GM19463 (cell line): Measurements from ENCODE around the gene ABCC1.
"Not testable (repeated sequence)": the region's sequence is repeated elsewhere in the genome, so short reads cannot be mapped to it uniquely, and the experiment has no call there.

Experiments
- ATAC-seq: cut with Tn5 transposase; IDR thresholded peaks from one replicate; pipeline ENCODE4 v1.9.1; 2021; ENCODE audit warnings: mild to moderate bottlenecking, moderate library complexity; ENCODE audit not compliant: unreplicated experiment

The ABCC1 gene

DNA sequence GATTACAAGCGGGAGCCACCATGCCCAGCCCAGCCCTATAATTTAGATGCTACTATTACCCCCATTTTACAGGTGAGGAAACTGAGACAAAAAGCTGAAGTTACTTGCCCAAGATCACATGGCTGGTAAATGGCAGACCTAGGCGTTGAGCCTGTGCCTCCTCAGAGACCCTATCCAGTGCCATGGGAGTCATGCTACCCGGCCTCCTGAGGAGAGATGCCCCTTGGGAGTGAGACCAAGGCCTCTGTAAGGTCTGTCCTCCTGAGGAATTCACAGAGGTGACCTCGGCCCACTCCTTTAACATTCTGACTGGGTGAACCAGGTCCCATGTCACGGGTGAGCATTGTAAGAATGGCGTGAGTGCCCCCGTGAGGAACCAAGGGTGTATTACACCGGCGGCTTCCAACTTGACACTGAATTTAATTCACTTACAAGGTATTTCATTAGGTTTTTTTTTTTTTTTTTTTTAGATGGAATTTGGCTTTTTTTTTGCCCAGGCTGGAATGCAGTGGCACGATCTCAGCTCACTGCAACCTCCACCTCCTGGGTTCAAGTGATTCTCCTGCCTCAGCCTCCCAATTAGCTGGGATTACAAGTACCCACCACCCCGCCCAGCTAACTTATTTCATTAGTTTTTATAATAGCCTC, 178.2 kb downstream of the ABCC1 start:
- no peak for ATAC-seq

DNA sequence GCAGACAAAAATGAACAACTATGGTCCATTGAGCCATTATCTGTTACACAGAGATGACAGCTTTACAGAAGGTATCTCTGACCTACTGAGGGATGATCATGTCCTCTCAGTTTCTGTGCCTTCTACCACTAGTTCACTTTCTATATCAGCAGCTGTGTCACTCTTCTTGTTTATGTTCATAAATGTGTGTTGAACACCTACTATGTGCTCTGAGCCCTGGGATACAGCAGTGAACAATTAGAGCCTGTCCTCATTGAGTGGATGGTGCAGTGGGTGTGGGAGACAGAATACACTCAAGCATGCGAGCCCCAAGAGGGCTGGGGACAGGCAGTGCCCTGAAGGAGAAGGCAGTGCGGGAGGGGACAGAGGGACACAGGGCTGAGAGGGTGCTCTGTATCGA, 181.8 kb downstream of the ABCC1 start:
- ATAC-seq = no peak

DNA sequence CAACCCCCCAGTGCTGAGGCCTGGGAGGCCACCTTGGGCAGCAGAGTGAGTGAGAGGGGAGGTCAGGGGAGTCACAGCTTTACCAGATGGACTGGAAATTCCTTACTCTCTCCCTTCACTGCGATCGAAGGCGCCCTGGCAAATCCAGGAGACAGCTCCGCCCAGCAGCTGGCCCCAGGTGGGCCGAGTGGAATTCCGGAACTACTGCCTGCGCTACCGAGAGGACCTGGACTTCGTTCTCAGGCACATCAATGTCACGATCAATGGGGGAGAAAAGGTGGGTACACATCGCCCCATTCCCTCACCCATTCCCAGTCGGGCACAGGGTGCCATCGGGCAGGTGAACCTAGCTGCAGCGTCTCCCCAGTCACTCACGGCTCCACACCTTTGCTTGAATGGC, 182.2 kb downstream of the ABCC1 start:
- ATAC-seq = no peak

DNA sequence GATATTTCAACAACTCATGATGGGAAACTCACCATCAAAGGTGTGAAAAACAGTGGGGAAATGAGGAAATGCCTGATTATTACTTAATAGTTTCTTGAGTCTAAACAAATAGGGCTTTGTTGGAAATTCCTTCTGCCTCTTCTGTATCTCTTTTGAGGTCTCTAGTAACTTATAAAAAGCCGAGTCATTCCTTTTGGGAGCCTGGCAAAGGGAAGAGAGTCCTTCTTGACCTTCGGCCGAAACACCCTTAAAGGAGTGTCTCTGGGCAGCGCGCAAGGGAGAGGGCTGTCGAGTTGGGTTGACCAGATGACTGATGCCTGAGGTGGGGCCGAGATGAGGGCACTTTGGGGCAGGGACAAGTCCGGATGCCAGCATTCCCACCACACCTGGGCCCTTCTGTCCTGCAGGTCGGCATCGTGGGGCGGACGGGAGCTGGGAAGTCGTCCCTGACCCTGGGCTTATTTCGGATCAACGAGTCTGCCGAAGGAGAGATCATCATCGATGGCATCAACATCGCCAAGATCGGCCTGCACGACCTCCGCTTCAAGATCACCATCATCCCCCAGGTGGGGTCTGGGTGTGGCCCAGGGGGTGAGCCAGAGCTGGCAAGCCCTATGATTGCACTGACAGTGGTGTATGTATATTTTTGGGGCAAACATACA, 184.7 kb downstream of the ABCC1 start:
- no peak for ATAC-seq

DNA sequence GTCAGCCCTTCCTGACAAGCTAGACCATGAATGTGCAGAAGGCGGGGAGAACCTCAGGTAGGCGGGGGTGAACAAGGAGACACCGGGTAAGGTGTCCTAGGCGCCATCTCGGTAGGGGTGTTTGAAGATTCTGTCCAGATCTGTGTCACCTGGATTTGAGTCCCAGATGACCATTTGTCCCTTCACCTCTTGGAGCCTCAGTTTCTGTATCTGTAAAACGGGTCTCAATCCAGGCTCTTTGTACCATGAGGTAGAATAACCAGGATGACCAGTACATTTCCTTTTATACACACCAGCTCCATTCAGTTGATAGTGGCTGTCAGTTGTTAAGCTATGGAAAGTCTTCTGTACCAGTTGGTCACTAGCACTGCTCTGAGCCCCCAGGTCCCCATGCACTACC, 187.2 kb downstream of the ABCC1 start:
- ATAC-seq = no peak

DNA sequence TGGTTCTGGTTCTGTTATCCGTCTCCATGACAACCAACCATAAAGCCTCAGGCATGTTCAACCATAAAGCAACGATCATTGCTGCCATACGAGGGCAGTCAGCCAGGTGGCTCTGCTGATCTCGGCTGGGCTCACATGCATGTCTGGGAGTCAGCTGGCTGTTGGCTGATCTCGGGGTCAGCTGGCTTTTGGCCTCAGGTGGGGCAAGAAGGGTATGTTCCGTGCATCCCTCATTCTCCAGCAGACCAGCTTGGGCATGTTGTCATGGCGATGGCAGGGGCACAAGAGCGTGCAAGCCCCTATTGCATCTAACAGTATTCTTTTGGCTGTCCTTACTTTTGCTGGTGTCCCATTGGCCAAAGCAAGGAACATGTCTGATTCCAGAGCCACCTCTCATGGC, 187.7 kb downstream of the ABCC1 start:
- ATAC-seq = no peak

DNA sequence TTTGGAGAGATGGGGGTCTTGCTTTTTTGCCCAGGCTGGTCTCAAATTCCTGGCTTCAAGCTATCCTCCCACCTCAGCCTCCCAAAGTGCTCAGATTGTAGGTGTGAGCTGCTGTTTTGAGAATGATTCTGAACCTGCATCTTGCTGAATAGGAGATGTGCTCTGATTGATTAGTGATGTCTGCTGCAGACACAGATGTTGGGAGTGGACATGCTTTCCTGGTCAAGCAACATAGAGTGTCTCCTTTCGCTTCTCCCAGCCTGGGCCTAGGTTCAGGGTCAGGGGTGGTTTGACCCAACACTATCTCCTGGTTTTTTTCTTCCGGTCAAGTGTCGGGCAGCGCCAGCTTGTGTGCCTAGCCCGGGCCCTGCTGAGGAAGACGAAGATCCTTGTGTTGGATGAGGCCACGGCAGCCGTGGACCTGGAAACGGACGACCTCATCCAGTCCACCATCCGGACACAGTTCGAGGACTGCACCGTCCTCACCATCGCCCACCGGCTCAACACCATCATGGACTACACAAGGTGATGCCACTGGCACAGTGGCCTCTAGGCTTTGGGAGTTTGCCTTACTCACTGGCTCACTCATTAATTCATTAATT, 188.7 kb downstream of the ABCC1 start:
- no peak for ATAC-seq

DNA sequence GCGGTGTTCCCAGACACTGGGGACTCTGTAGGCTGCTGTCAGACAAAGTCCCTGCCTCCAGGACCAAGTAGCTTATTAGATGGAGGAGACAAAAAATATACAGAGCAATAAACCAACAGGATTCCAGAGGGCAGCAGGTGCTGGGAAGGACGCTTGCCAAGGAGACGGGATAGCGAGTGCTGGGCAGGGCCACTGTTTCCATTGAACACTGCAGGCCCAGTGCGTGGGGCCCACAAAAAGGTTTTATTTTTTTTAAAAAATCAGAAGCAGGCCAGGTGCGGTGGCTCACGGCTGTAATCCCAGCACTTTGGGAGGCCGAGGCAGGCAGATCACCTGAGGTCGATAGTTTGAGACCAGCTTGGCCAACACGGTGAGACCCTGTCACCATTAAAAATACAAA, 189.6 kb downstream of the ABCC1 start:
- no peak for ATAC-seq

DNA sequence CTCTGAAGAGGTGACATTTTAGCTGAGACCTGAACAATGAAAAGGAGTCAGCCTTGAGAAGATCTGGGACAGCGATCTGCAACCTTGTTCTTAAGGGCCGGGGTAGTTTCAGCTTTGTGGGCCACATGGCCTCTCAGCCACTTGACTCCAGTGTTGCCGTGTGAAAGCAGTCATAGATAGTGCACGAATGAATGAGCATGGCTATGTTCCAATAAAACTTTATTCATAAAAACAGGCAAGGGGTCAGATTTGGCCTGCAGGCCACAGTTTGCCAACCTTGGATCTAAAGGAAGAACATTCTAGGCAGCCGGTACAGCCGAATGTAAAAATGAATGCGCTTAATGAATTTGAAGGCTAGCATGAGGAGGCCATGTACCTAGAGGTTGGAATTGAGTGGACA, 190.4 kb downstream of the ABCC1 start:
- no peak for ATAC-seq

DNA sequence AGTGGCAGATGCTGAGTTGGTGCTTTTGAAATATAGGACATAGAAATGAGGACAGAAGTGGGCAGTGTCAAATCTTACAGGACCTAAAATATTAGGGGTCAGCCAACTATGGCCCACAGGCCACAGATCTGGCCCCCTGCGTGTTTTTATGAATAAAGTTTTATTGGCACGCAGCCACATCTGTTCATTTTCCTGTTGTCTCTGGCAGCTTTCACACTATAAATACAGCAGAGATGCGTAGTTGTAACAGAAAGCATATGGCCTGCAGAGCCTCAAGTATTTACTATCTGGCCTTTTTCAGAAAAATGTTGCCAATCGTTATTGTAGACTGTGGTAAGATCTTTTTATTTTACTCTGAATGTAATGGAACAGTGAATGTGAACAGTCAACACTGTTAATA, 191.1 kb downstream of the ABCC1 start:
- ATAC-seq = no peak

DNA sequence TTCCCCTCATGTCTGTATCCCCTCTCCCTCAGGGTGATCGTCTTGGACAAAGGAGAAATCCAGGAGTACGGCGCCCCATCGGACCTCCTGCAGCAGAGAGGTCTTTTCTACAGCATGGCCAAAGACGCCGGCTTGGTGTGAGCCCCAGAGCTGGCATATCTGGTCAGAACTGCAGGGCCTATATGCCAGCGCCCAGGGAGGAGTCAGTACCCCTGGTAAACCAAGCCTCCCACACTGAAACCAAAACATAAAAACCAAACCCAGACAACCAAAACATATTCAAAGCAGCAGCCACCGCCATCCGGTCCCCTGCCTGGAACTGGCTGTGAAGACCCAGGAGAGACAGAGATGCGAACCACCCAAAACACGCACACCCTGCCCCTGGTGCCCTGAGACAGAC, 191.7 kb downstream of the ABCC1 start:
- no peak for ATAC-seq

DNA sequence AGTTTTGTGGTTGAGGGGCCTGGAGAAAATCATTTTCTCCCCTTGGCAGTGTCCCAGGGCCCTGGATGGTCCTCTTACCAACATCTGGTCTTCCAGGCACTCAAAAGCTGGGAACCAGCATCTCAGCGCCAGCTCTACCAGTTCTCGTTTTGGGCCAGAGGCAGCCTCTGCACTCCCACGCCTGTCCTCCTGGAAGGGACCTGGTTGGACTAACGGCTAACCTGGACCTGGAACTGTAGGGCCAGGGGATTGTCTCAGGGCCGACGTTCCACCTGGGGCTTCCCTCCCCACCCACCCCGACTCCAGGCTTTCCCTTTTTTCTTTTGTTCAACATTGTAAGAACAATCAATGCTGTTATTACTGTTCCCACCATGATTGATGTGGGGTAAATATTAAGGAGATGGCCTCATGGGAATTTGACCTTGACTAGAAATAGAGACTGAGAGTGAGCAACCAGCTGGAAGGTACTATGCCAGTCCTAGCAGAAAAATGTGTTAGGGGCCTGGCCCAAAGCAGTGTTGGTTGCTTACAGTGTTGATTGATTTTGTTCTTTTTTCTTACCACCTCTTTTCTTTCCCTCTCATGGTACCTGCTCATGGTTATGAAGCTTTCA, 192.5 kb downstream of the ABCC1 start:
- no peak for ATAC-seq

DNA sequence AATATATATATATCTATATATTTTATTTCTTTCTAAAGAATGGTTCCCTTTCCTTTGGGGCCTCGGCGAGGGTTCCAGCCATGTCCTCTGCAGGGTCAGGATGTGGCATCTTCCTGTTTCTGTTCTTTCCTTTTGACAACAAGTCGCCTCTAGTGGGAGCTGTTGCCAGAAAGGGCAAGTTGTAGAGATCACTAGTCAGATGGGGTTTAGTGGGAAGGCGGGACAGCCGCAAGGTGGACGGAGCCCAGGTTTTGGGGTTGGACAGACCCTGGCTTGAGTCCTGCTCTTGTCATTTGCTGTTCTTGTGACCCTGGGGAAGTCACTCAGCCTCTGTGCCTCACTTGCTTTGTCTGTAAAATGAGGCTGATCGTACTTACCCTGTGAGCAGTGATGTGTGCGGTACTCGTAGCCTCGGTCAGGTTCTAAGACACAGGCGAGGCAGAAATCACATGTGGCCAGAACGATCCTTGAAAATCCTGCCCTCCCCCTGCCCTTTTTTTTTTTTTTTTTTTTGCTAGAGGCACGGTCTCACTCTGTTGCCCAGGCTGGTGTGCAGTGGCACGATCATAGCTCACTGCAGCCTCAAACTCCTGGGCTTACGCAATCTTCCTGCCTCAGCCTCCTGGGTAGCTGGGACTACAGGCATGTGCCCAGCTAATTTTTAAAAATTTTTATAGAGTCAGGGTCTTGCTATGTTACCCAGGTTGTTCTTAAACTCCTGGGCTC, 193.8 kb downstream of the ABCC1 start:
- ATAC-seq = no peak

DNA sequence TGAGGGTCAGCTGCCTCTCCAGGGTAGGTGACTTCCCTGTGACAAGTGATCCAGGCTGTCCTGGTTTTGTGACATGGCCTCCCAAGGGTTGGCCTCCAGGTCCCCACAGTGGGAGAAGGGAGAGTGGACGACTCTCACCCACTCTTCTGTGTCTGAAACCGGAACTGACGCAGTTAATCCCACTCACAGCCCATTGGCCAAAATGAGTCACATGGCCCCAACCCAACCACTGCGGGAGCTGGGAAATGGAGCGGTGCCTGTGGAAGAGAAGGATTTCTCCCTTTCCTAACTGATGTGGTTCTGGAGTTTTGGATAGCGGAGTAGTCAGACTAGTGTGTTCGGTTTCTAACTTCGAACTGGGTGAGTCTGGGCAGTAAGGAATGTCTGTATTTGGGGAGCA, 194.5 kb downstream of the ABCC1 start:
- ATAC-seq = no peak

DNA sequence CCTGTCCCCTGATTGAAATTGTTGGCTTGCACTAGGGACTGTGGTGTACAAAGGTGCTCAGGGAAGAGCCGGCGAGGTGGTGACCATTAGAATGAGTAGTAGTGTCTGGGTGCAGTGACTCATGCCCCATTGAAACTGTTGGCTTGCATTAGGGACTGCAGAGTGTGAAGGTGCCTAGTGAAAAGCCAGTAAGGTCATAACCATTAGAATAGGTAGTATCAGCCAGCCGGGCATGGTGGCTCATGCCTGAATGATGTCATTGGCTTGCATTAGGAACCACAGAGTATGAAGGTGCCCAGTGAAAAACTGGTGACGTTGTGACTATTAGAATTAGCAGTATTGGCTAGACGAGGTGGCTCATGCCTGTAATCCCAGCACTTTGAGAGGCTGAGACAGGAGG, 195.0 kb downstream of the ABCC1 start:
- ATAC-seq = no peak

DNA sequence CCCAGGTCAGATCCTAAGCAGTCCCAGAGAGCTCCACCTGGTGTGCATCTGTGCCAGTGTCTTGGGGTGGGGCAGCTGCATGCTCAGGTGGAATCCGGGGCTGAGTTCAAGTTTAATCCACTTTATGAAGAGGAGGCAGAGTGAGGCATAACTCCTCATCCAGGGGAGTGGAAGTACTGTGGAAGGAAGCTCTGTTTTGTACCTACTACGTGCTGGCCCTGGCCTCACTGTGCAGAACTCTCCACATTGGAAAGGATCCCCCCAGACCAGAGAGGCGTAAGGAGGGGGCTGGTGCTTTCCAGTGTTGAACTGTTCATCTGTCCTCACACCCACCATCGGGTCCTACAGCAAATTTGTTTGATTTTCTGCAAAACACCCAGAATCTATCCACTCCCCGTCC, 195.9 kb downstream of the ABCC1 start:
- no peak for ATAC-seq

DNA sequence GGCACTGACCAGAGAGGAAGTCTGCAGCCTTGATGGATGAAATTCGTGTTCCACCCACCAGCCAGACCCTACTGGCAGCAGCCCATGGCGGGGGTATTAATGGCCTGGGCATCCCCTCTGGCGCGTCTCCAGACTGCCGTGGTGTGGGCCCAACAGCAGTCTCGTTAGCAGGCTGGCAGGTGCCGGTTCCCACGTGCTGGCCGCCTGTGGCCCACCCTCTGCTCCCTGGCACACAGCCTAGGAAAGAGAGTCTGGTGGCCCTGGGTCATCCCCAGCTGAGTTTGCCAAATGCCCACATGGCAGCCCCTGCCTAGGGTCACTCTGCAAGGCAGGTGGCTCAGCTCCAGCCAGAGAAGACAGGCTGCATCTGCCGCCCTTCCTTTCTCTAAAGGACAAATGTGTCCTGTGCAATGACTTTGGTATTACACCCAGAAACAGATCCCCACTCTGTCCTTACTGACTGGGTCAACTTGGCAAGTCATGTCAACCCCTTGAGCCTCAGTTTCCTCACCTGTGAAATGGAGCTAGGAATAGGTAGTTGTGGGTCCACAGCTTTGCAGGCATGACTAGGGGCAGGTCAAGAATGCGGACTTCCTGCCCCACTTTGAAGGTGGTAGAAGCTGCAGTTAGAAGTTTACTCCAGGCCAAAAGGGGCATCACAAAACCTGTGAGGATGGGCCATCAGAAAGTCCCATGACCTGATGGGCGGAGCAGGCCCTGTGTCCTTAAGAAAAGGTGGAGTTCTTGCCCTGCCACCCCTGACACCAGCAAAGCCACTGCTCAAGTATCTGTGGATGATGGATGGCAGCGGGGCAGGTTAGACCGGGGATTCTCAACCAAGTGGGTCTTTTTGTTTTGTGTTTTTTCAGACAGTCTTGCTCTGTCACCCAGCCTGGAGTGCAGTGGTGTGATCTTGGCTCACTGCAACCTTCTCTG, 197.2 kb downstream of the ABCC1 start:
- ATAC-seq = no peak

DNA sequence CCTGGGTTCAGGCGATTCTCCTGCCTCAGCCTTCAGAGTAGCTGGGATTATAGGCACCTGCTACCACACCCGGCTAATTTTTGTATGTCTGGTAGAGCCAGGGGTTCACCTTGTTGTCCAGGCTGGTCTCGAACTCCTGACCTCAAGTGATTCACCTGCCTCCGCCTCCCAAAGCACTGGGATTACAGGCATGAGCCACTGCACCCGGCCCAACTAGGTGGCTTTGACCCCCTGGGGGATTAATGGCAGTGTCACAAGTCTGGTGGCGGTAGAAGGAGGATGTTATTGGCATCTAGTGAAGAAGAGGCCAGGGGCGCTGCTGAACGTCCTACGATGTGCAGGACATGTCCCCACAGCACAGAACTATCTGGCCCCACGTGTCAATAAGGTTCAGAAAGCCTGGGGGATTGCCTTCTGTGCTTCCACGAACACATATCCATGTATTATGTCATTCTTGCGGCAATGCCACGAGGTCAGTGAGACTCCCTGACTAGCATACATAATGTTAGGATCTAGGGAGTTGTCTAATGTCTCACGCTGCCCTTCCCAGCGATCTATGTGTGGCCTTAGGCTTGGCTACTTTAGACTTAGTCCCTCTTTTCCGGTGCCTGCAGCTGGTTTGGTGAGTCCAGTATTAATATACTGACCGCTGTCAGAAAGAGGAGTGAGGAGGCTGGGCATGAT, 198.0 kb downstream of the ABCC1 start:
- ATAC-seq = no peak

DNA sequence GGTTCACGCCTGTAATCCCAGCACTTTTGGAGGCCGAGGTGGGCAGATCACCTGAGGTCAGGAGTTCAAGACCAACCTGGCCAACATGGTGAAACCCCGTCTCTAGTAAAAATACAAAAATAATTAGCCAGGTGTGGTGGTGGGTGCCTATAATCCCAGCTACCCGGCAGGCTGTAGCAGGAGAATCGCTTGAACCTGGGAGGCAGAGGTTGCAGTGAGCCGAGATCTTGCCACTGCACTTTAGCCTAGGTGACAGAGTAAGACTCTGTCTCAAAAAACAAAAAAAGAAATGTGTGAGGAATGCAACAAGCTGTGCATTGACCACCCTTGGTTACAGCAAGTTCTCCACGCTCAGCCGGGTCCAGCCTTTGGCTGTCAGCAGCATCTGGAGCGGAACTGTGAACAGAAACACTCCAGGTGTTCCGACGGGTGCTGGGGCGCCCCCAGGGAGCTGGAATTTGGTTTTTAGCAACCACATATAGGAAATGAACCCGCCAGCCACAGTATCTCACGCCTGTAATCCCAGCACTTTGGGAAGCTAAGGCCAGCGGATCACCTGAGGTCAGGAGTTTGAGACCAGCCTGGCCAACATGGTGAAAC, 198.7 kb downstream of the ABCC1 start:
- ATAC-seq = not testable (repeated sequence)
